ENCODE measurements around the gene KRTAP10-4. TPM values are rescaled to one million over a fixed set of nuclear protein-coding genes. Genes with fewer than 3 reads are reported as not detected.

Gene KRTAP10-4
- total RNA-seq, 1 experiment from 2014 or later = not detected

GRCh38 chr21:44623575-44623974, 50.0 kb downstream of the KRTAP10-4 start:
- Mint-ChIP-seq H3K4me3 (ENCODE audit: unreplicated experiment) (no peak overlapping the region), H3K27me3 (ENCODE audit: insufficient read depth, unreplicated experiment) (peaks cover 16% of the 10 kb centered on the region), H3K9me3 (ENCODE audit: unreplicated experiment) (peaks cover 53% of the 10 kb centered on the region), H3K4me1 (ENCODE audit: insufficient read depth, unreplicated experiment) (no peaks in the 10 kb centered on the region), H3K27ac (ENCODE audit: low read depth, unreplicated experiment) (no peak overlapping the region), H3K36me3 (ENCODE audit: insufficient read depth, unreplicated experiment) (no peaks in the 10 kb centered on the region)
- no peak for DNase-seq (ENCODE audit: unreplicated experiment)
- intact Hi-C loops (cut with micrococcal nuclease) = no loop called here
- POLR2A ChIA-PET = no interaction called here
- BruUV-seq (replicated peaks) = no TSS peak
- TF ChIP-seq CTCF (IDR thresholded peaks at IDR 0.05; ENCODE audit: unreplicated experiment) = no peak
- CTCF ChIA-PET = interaction anchor here (0.7 kb wide), 1 partner anchor 31 kb away, joined by 4 read pairs; no protein-coding TSS in a partner anchor

Other genes starting within 250 kb of the KRTAP10-4 start
- gene CFAP410, start 234.3 kb upstream of the KRTAP10-4 start, total RNA-seq (2022) = 10.1 and 13.3 TPM in 2 replicates
- 10.0 and 11.0 TPM in 2 replicates for gene TRPM2, start 220.1 kb upstream of the KRTAP10-4 start, total RNA-seq (2022)
- not detected in 2 replicates for gene LRRC3, start 118.2 kb upstream of the KRTAP10-4 start, total RNA-seq (2022)
- gene KRTAP10-1, start 33.5 kb upstream of the KRTAP10-4 start, total RNA-seq (2022) = not detected in 2 replicates
- gene KRTAP10-2, start 22.2 kb upstream of the KRTAP10-4 start, total RNA-seq (2022) = not detected in 2 replicates
- gene KRTAP10-3, start 14.9 kb upstream of the KRTAP10-4 start, total RNA-seq (2022) = not detected in 2 replicates
- gene KRTAP10-5, start 6.9 kb downstream of the KRTAP10-4 start, total RNA-seq (2022) = not detected in 2 replicates
- gene KRTAP10-6, start 18.8 kb downstream of the KRTAP10-4 start, total RNA-seq (2022) = not detected in 2 replicates
- not detected in 2 replicates for gene KRTAP10-7, start 26.9 kb downstream of the KRTAP10-4 start, total RNA-seq (2022)
- not detected in 2 replicates for gene KRTAP10-8, start 38.4 kb downstream of the KRTAP10-4 start, total RNA-seq (2022)
- not detected in 2 replicates for gene KRTAP10-9, start 53.4 kb downstream of the KRTAP10-4 start, total RNA-seq (2022)
- not detected in 2 replicates for gene KRTAP10-10, start 63.6 kb downstream of the KRTAP10-4 start, total RNA-seq (2022)
- not detected in 2 replicates for gene KRTAP10-11, start 72.7 kb downstream of the KRTAP10-4 start, total RNA-seq (2022)
- not detected in 2 replicates for gene KRTAP12-4, start 80.9 kb downstream of the KRTAP10-4 start, total RNA-seq (2022)
- not detected in 2 replicates for gene KRTAP12-3, start 84.2 kb downstream of the KRTAP10-4 start, total RNA-seq (2022)
- not detected in 2 replicates for gene KRTAP12-2, start 93.2 kb downstream of the KRTAP10-4 start, total RNA-seq (2022)
- not detected in 2 replicates for gene KRTAP12-1, start 108.4 kb downstream of the KRTAP10-4 start, total RNA-seq (2022)
- gene KRTAP10-12, start 123.4 kb downstream of the KRTAP10-4 start, total RNA-seq (2022) = not detected in 2 replicates
- not detected in 2 replicates for gene TSPEAR, start 137.8 kb downstream of the KRTAP10-4 start, total RNA-seq (2022)
- gene UBE2G2, start 228.1 kb downstream of the KRTAP10-4 start, total RNA-seq (2022) = 122 and 147 TPM in 2 replicates
- gene SUMO3, start 244.3 kb downstream of the KRTAP10-4 start, total RNA-seq (2022) = 59.5 and 62.3 TPM in 2 replicates

All from MCF 10A (cell line).